Panc1 (cell line): Measurements from ENCODE around the gene MBOAT7. TPM values are rescaled to one million over a fixed set of nuclear protein-coding genes. Genes with fewer than 3 reads are reported as not detected.

Experiments
- ATAC-seq: fragments of 200-7000 bp; cut with Tn5 transposase; 2 replicates; pipeline ENCODE4 v1.9.1; 2020; ENCODE audit warnings: mild to moderate bottlenecking, moderate library complexity
- BruUV-seq: library from RNA; stranded (reverse); fragments of 400-500 nt; replicated peaks from 2 replicates; lab custom pipeline; 2021; lab: Mats Ljungman, UMichigan
- CTCF ChIA-PET: fragments of 300-600 bp; sonication (Branson Sonifier 250); formaldehyde crosslinking; loops from one replicate; lab custom pipeline; 2022; ENCODE audit warnings: antibody characterized with exemption; lab: Charles Lee
- POLR2A ChIA-PET: fragments of 300-600 bp; sonication (Branson Sonifier 250); formaldehyde crosslinking; loops from one replicate; lab custom pipeline; 2022; ENCODE audit warnings: antibody characterized with exemption; lab: Charles Lee
- DNase-seq: peaks from one replicate; pipeline ENCODE4 v3.0.0-alpha.2; 2010; ENCODE audit warnings: low read depth, low spot score
- H3K27ac ChIP-seq: 2 replicates; pipeline ENCODE4 v1.5.1; 2011; ENCODE audit warnings: mild to moderate bottlenecking, low read length, inconsistent platforms
- H3K27me3 ChIP-seq: fragments of 200-500 bp; sonication (Bioruptor generic); 2 replicates; pipeline ENCODE4 v1.6.0; 2014; ENCODE audit warnings: low read length, inconsistent platforms; ENCODE audit not compliant: control insufficient read depth, insufficient read depth
- H3K36me3 ChIP-seq: fragments of 200-500 bp; sonication (Bioruptor generic); 2 replicates; pipeline ENCODE4 v1.5.1; 2014; ENCODE audit warnings: inconsistent platforms, mild to moderate bottlenecking, low read length, moderate library complexity; ENCODE audit not compliant: control insufficient read depth, insufficient read depth
- H3K4me1 ChIP-seq: 2 replicates; pipeline ENCODE4 v1.5.1; 2011; ENCODE audit warnings: inconsistent platforms, mild to moderate bottlenecking, low read length, moderate library complexity; ENCODE audit not compliant: control insufficient read depth, insufficient read depth
- H3K4me3 ChIP-seq, 2 experiments: 2 replicates each; pipeline ENCODE4 v1.5.1; 2011 to 2012; ENCODE audit warnings: low read depth in 2 of 2, low read length in 2 of 2, mild to moderate bottlenecking in 2 of 2, inconsistent platforms in 1 of 2, moderate library complexity in 1 of 2
- H3K9me3 ChIP-seq: fragments of 200-500 bp; sonication (Bioruptor generic); 2 replicates; pipeline ENCODE4 v1.5.1; 2014; ENCODE audit warnings: low read depth, mild to moderate bottlenecking, inconsistent platforms, low read length, moderate library complexity; ENCODE audit not compliant: control insufficient read depth, insufficient read depth
- POLR2AphosphoS5 ChIP-seq: IDR thresholded peaks from 2 replicates; pipeline ENCODE4 v1.6.1; 2012; ENCODE audit warnings: mild to moderate bottlenecking, low read depth, low read length, moderate library complexity
- SIN3A ChIP-seq: IDR thresholded peaks from 2 replicates; pipeline ENCODE4 v1.6.1; 2012; ENCODE audit warnings: low read depth, mild to moderate bottlenecking, low read length, moderate library complexity, borderline replicate concordance; ENCODE audit not compliant: insufficient read depth
- TCF7L2 ChIP-seq: IDR thresholded peaks from 2 replicates; pipeline ENCODE4 v1.6.1; 2011; ENCODE audit warnings: mild to moderate bottlenecking, low read depth, low read length, inconsistent platforms
- in situ Hi-C: cut with HindIII; loops from 2 replicates; pipeline ENCODE4 v1.10.0; 2016; ENCODE audit warnings: low sequenced_read_pairs, low pct_unique_long_range_greater_than_20kb
- intact Hi-C: fragments of 100-400 bp; cut with micrococcal nuclease; formaldehyde crosslinking; loops from one replicate; pipeline ENCODE4 v1.10.0; 2022; ENCODE audit not compliant: unreplicated experiment
- total RNA-seq: library from RNA; stranded (reverse); gene quantifications from one replicate; pipeline ENCODE4 v1.2.1, GENCODE V29; 2021; ENCODE audit not compliant: unreplicated experiment
- TF ChIP-seq, protein P1 (sequence below), 2 experiments: IDR thresholded peaks; 2 replicates each; pipeline ENCODE4 v1.6.1; 2011 to 2012; ENCODE audit warnings: low read depth in 2 of 2, control low read depth in 1 of 2, low read length in 1 of 2, mild to moderate bottlenecking in 1 of 2, moderate library complexity in 1 of 2; ENCODE audit not compliant: insufficient read depth in 1 of 2
- TF ChIP-seq, protein P2 (sequence below): fragments of 450-650 bp; IDR thresholded peaks from 2 replicates; pipeline ENCODE4 v1.5.1; 2017; ENCODE audit warnings: mild to moderate bottlenecking

MBOAT7 gene
- total RNA-seq, 1 experiment from 2014 or later, result 264 TPM

DNA sequence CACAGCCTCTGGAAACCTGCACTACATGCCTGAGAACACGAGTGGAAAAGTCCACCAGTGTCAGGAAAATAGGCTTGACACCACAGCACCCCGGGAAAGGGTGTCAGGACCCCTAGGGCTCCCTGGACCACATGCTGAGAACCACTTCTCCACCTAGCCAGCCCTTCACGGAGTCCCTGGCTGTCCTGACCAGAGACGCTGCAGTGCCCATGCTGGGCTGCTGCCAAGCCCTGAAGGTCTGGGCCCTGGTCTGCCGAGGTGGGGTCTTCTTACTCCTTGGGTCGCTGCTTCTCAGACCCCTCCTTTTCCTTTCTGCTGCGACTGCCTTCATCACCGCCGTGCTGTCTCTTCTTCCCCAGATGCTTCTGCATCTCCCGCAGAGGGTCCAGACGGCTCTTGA, 32.9 kb downstream of the MBOAT7 start:
- no peak overlapping the region for H3K27ac ChIP-seq
- DNase-seq, result no peak
- no peaks in the 10 kb centered on the region for H3K9me3 ChIP-seq
- TF ChIP-seq, protein P1, sequence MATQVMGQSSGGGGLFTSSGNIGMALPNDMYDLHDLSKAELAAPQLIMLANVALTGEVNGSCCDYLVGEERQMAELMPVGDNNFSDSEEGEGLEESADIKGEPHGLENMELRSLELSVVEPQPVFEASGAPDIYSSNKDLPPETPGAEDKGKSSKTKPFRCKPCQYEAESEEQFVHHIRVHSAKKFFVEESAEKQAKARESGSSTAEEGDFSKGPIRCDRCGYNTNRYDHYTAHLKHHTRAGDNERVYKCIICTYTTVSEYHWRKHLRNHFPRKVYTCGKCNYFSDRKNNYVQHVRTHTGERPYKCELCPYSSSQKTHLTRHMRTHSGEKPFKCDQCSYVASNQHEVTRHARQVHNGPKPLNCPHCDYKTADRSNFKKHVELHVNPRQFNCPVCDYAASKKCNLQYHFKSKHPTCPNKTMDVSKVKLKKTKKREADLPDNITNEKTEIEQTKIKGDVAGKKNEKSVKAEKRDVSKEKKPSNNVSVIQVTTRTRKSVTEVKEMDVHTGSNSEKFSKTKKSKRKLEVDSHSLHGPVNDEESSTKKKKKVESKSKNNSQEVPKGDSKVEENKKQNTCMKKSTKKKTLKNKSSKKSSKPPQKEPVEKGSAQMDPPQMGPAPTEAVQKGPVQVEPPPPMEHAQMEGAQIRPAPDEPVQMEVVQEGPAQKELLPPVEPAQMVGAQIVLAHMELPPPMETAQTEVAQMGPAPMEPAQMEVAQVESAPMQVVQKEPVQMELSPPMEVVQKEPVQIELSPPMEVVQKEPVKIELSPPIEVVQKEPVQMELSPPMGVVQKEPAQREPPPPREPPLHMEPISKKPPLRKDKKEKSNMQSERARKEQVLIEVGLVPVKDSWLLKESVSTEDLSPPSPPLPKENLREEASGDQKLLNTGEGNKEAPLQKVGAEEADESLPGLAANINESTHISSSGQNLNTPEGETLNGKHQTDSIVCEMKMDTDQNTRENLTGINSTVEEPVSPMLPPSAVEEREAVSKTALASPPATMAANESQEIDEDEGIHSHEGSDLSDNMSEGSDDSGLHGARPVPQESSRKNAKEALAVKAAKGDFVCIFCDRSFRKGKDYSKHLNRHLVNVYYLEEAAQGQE (IDR thresholded peaks at IDR 0.05; ENCODE audit: insufficient read depth in 1 of 2, low read depth in 2 of 2, low read length in 1 of 2), result no peak
- TF ChIP-seq POLR2AphosphoS5 (no peak; the same call in none of the 2 replicates), SIN3A (no peak), TCF7L2 (no peak)
- TF ChIP-seq, protein P2, sequence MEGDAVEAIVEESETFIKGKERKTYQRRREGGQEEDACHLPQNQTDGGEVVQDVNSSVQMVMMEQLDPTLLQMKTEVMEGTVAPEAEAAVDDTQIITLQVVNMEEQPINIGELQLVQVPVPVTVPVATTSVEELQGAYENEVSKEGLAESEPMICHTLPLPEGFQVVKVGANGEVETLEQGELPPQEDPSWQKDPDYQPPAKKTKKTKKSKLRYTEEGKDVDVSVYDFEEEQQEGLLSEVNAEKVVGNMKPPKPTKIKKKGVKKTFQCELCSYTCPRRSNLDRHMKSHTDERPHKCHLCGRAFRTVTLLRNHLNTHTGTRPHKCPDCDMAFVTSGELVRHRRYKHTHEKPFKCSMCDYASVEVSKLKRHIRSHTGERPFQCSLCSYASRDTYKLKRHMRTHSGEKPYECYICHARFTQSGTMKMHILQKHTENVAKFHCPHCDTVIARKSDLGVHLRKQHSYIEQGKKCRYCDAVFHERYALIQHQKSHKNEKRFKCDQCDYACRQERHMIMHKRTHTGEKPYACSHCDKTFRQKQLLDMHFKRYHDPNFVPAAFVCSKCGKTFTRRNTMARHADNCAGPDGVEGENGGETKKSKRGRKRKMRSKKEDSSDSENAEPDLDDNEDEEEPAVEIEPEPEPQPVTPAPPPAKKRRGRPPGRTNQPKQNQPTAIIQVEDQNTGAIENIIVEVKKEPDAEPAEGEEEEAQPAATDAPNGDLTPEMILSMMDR, result no peak
- ATAC-seq, result no peak
- in situ Hi-C loops (no loop called here), intact Hi-C loops (no loop called here)
- H3K4me1 ChIP-seq, result peaks cover 32% of the 10 kb centered on the region
- POLR2A ChIA-PET, result no interaction called here
- no TSS peak for BruUV-seq
- H3K36me3 ChIP-seq, result peaks cover 12% of the 10 kb centered on the region
- H3K27me3 ChIP-seq, result no peaks in the 10 kb centered on the region
- CTCF ChIA-PET, result interaction anchor here (0.6 kb wide), 2 partner anchors 128 to 295 kb away, joined by 4 to 5 read pairs; no protein-coding TSS in a partner anchor
- no peak overlapping the region for H3K4me3 ChIP-seq

DNA sequence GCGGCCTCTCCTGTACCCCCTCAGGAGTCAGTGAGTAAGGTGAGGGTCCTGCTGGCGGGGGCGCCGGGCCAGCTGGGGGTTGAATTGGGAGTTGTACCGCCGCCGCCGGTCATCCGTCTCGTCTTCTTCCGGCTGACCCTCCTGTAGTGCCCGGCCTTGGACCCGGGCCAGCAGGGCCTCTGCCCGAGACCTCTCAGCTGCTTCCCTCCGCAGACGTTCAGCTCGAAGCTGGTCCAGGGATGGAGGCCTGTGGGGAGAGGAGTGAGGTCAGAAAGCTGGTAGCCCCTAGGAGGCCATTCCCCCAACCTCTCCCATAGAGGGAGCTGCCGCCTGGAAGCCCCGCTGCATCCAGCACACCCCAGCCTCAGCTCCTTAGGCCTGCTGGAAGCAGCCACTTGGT, 33.7 kb downstream of the MBOAT7 start:
- ChIA-PET POLR2A (no interaction called here), CTCF (no interaction called here)
- ATAC-seq, result no peak
- TF ChIP-seq POLR2AphosphoS5 (0 out of 2 replicates have a peak, but pooled peaks have one; percentile 9), TCF7L2 (no peak), SIN3A (no peak)
- TF ChIP-seq, protein P2, result no peak; the same call in 1 of the 2 replicates
- TF ChIP-seq, protein P1 (IDR thresholded peaks at IDR 0.05; ENCODE audit: insufficient read depth in 1 of 2, low read depth in 2 of 2, low read length in 1 of 2), result no peak
- intact Hi-C loops (no loop called here), in situ Hi-C loops (no loop called here)
- BruUV-seq, result no TSS peak
- H3K4me1 ChIP-seq, result peaks cover 29% of the 10 kb centered on the region
- no peaks in the 10 kb centered on the region for H3K27me3 ChIP-seq
- peaks cover 12% of the 10 kb centered on the region for H3K36me3 ChIP-seq
- H3K9me3 ChIP-seq, result no peaks in the 10 kb centered on the region
- no peak overlapping the region; the same call in 1 of the 2 replicates for H3K27ac ChIP-seq
- no peak for DNase-seq
- no peak overlapping the region for H3K4me3 ChIP-seq
